ENCODE results near the gene HIF3A. TPM values are rescaled to one million over a fixed set of nuclear protein-coding genes. Genes with fewer than 3 reads are reported as not detected.

The HIF3A gene
- total RNA-seq, 4 donors from 2014 or later: 49.3 to 383 (median 144) TPM

GRCh38 chr19:46380690-46381089, 83.8 kb downstream of the HIF3A start:
- Histone ChIP-seq H3K36me3 (peaks cover 0 to 82% of the 10 kb centered on the region in 2 donors), H3K9me3 (no peaks in the 10 kb centered on the region), H3K27me3 (no peaks in the 10 kb centered on the region), H3K4me3 (no peak overlapping the region), H3K27ac (no peak overlapping the region), H3K4me1 (peaks cover 0 to 41% (median 9%) of the 10 kb centered on the region in 3 donors)
- no peak for TF ChIP-seq POLR2A (IDR thresholded peaks at IDR 0.05)
- no peak for ATAC-seq
- 86 to 92% methylated on average over 2 of the region's 2 CpGs for WGBS, 2 donors (ENCODE audit: low coverage in 1 of 2)

GRCh38 chr19:46381346-46381745, 84.5 kb downstream of the HIF3A start:
- TF ChIP-seq CTCF (IDR thresholded peaks at IDR 0.05) (no peak), EP300 (IDR thresholded peaks at IDR 0.05) (no peak), POLR2AphosphoS5 (IDR thresholded peaks at IDR 0.05) (no peak), POLR2A (IDR thresholded peaks at IDR 0.05) (no peak)
- Histone ChIP-seq H3K4me3 (no peak overlapping the region), H3K36me3 (peaks cover 0 to 82% of the 10 kb centered on the region in 2 donors), H3K4me1 (peaks cover 0 to 41% (median 9%) of the 10 kb centered on the region in 3 donors), H3K27ac (no peak overlapping the region), H3K27me3 (no peaks in the 10 kb centered on the region), H3K9me3 (no peaks in the 10 kb centered on the region)
- WGBS, 2 donors (ENCODE audit: low coverage in 1 of 2): 100% methylated on average over 2 of the region's 2 CpGs
- no peak for ATAC-seq

- H3K27ac ChIP-seq: no peak overlapping the region
- H3K4me1 ChIP-seq: peaks cover 0 to 41% (median 9%) of the 10 kb centered on the region in 3 donors
- no peak for ATAC-seq
- 68 to 80% methylated on average over 5 to 13 of the region's 15 CpGs for WGBS, 2 donors (ENCODE audit: low coverage in 1 of 2)
- H3K4me3 ChIP-seq: no peak overlapping the region
- no peak for TF ChIP-seq POLR2AphosphoS5 (IDR thresholded peaks at IDR 0.05)
- TF ChIP-seq CTCF (IDR thresholded peaks at IDR 0.05): no peak
- TF ChIP-seq POLR2A (IDR thresholded peaks at IDR 0.05): no peak
- TF ChIP-seq EP300 (IDR thresholded peaks at IDR 0.05): no peak
- H3K27me3 ChIP-seq: no peaks in the 10 kb centered on the region
- no peaks in the 10 kb centered on the region for H3K9me3 ChIP-seq
- peaks cover 0 to 82% of the 10 kb centered on the region in 2 donors for H3K36me3 ChIP-seq
Observed at GRCh38 chr19:46381756-46382345, 85.0 kb downstream of the HIF3A start.

- H3K9me3 ChIP-seq: no peaks in the 10 kb centered on the region
- WGBS, 2 donors (ENCODE audit: low coverage in 1 of 2): 82 to 95% methylated on average over 8 to 20 of the region's 23 CpGs
- ATAC-seq: no peak
Observed at GRCh38 chr19:46383171-46383815, 86.5 kb downstream of the HIF3A start.

GRCh38 chr19:46383846-46384245, 87.0 kb downstream of the HIF3A start:
- no peak for ATAC-seq
- TF ChIP-seq POLR2AphosphoS5 (IDR thresholded peaks at IDR 0.05) (no peak), CTCF (IDR thresholded peaks at IDR 0.05) (no peak), POLR2A (IDR thresholded peaks at IDR 0.05) (no peak), EP300 (IDR thresholded peaks at IDR 0.05) (no peak)
- WGBS, 2 donors (ENCODE audit: low coverage in 1 of 2): 90 to 100% methylated on average over 1 to 3 of the region's 7 CpGs
- Histone ChIP-seq H3K4me3 (no peak overlapping the region), H3K27ac (no peak overlapping the region), H3K27me3 (no peaks in the 10 kb centered on the region), H3K9me3 (no peaks in the 10 kb centered on the region), H3K36me3 (peaks cover 0 to 93% of the 10 kb centered on the region in 2 donors), H3K4me1 (peaks cover 0 to 21% (median 4%) of the 10 kb centered on the region in 3 donors)

More at GRCh38 chr19:46383171-46383815, 86.5 kb downstream of the HIF3A start:
- TF ChIP-seq EP300 (IDR thresholded peaks at IDR 0.05) (no peak), POLR2A (IDR thresholded peaks at IDR 0.05) (no peak), CTCF (IDR thresholded peaks at IDR 0.05) (no peak), POLR2AphosphoS5 (IDR thresholded peaks at IDR 0.05) (no peak)
- no peaks in the 10 kb centered on the region for H3K27me3 ChIP-seq
- peaks cover 0 to 26% (median 9%) of the 10 kb centered on the region in 3 donors for H3K4me1 ChIP-seq
- peaks cover 0 to 88% of the 10 kb centered on the region in 2 donors for H3K36me3 ChIP-seq
- H3K27ac ChIP-seq: no peak overlapping the region
- H3K4me3 ChIP-seq: no peak overlapping the region

Data from gastroesophageal sphincter (tissue), 4 donors.